Activated CD4-positive, alpha-beta T cell treated with anti-CD3 and anti-CD28 coated beads for 36 hours (primary cell): Measurements from ENCODE around the gene GRB10. TPM values are rescaled to one million over a fixed set of nuclear protein-coding genes. Genes with fewer than 3 reads are reported as not detected.

Experiments used
- ATAC-seq: fragments of 200-7000 bp; cut with Tn5 transposase; one replicate; pipeline ENCODE4 v1.10.0; 2021; ENCODE audit warnings: mild to moderate bottlenecking, moderate library complexity
- CTCF ChIA-PET: fragments of 350-600 bp; sonication (Branson Sonifier 250); formaldehyde crosslinking; loops from one replicate; lab custom pipeline; 2021; ENCODE audit warnings: antibody characterized with exemption; lab: Charles Lee
- POLR2A ChIA-PET: fragments of 350-600 bp; sonication (Branson Sonifier 250); formaldehyde crosslinking; loops from one replicate; lab custom pipeline; 2021; ENCODE audit warnings: antibody characterized with exemption, inconsistent platforms; lab: Charles Lee
- DNase-seq: peaks from one replicate; pipeline ENCODE4 v3.0.0-alpha.2; 2020
- H3K27ac Mint-ChIP-seq: one replicate; pipeline ENCODE4 v1.8.0; 2021; ENCODE audit warnings: mixed read lengths
- H3K27me3 Mint-ChIP-seq: one replicate; pipeline ENCODE4 v1.8.0; 2021; ENCODE audit warnings: mixed read lengths
- H3K36me3 Mint-ChIP-seq: one replicate; pipeline ENCODE4 v1.8.0; 2021; ENCODE audit warnings: low read depth, mixed read lengths
- H3K4me1 Mint-ChIP-seq: one replicate; pipeline ENCODE4 v1.8.0; 2021; ENCODE audit warnings: mixed read lengths
- H3K4me3 Mint-ChIP-seq: one replicate; pipeline ENCODE4 v1.8.0; 2021; ENCODE audit warnings: mild to moderate bottlenecking, moderate library complexity, mixed read lengths
- H3K9me3 Mint-ChIP-seq: one replicate; pipeline ENCODE4 v1.8.0; 2021; ENCODE audit warnings: low read depth, mixed read lengths
- intact Hi-C, 2 experiments: fragments of 100-400 bp; cut with DNase I in 1 of 2; cut with micrococcal nuclease in 1 of 2; formaldehyde crosslinking; loops; one replicate each; pipeline versions ENCODE4 v1.14.2 to v1.15.1; 2022 to 2024; cut with DNase I, micrococcal nuclease
- total RNA-seq, 2 experiments: library from RNA; stranded (reverse); gene quantifications; one replicate each; pipeline ENCODE4 v1.2.3, GENCODE V29; 2021

Gene GRB10
- total RNA-seq, 2 experiments from 2014 or later = 9.5 to 11.9 TPM

- POLR2A ChIA-PET = no interaction called here
- no peak for DNase-seq
- no peak for ATAC-seq
- no peaks in the 10 kb centered on the region for H3K27me3 Mint-ChIP-seq
- no peak overlapping the region for H3K27ac Mint-ChIP-seq
- no peak overlapping the region for H3K4me3 Mint-ChIP-seq
- no peaks in the 10 kb centered on the region for H3K36me3 Mint-ChIP-seq
- no peaks in the 10 kb centered on the region for H3K9me3 Mint-ChIP-seq
- intact Hi-C loops = no loop called here
- peaks cover 4% of the 10 kb centered on the region for H3K4me1 Mint-ChIP-seq
- CTCF ChIA-PET = interaction anchor here (0.7 to 0.9 kb wide), 5 partner anchors 24 to 429 kb away, joined by 3 to 6 read pairs (median 3); no protein-coding TSS in a partner anchor
Measured at GRCh38 chr7:50712252-50713122, 70.2 kb downstream of the GRB10 start.

GRCh38 chr7:50711271-50712175 lies 71.2 kb downstream of the GRB10 start:
- Mint-ChIP-seq H3K27ac (no peak overlapping the region), H3K4me1 (peaks cover 4% of the 10 kb centered on the region), H3K9me3 (no peaks in the 10 kb centered on the region), H3K36me3 (no peaks in the 10 kb centered on the region), H3K4me3 (no peak overlapping the region), H3K27me3 (no peaks in the 10 kb centered on the region)
- CTCF ChIA-PET = interaction anchor here (0.7 kb wide), 1 partner anchor 150 kb away, joined by 3 read pairs; no protein-coding TSS in a partner anchor
- no peak for ATAC-seq
- POLR2A ChIA-PET = no interaction called here
- intact Hi-C loops = no loop called here
- DNase-seq = no peak

GRCh38 chr7:50710441-50711154 lies 72.1 kb downstream of the GRB10 start:
- Mint-ChIP-seq H3K4me3 (no peak overlapping the region), H3K4me1 (peaks cover 4% of the 10 kb centered on the region), H3K9me3 (no peaks in the 10 kb centered on the region), H3K27ac (no peak overlapping the region), H3K36me3 (no peaks in the 10 kb centered on the region), H3K27me3 (no peaks in the 10 kb centered on the region)
- no peak for ATAC-seq
- DNase-seq = no peak
- intact Hi-C loops = no loop called here
- POLR2A ChIA-PET = no interaction called here
- CTCF ChIA-PET = no interaction called here

- DNase-seq (no peak), ATAC-seq (no peak)
- Mint-ChIP-seq H3K9me3 (no peaks in the 10 kb centered on the region), H3K27me3 (no peaks in the 10 kb centered on the region), H3K27ac (no peak overlapping the region), H3K36me3 (no peaks in the 10 kb centered on the region), H3K4me1 (peaks cover 4% of the 10 kb centered on the region), H3K4me3 (no peak overlapping the region)
- ChIA-PET POLR2A (no interaction called here), CTCF (no interaction called here)
- intact Hi-C loops = loop anchor here in 1 of 2 experiments (10.0 kb wide), 1 partner anchor 356 kb away; no protein-coding TSS in a partner anchor
Measured at GRCh38 chr7:50709151-50709550, 73.5 kb downstream of the GRB10 start.

- Mint-ChIP-seq H3K27ac (no peak overlapping the region), H3K4me1 (no peaks in the 10 kb centered on the region), H3K9me3 (no peaks in the 10 kb centered on the region), H3K4me3 (no peak overlapping the region), H3K27me3 (no peaks in the 10 kb centered on the region), H3K36me3 (no peaks in the 10 kb centered on the region)
- ATAC-seq = no peak
- CTCF ChIA-PET = no interaction called here
- no peak for DNase-seq
- intact Hi-C loops = loop anchor here in 1 of 2 experiments (10.0 kb wide), 1 partner anchor 357 kb away; no protein-coding TSS in a partner anchor
- POLR2A ChIA-PET = no interaction called here
Measured at GRCh38 chr7:50707236-50708006, 75.3 kb downstream of the GRB10 start.

- intact Hi-C loops = loop anchor here in 1 of 2 experiments (10.0 kb wide), 1 partner anchor 358 kb away; no protein-coding TSS in a partner anchor
- Mint-ChIP-seq H3K4me1 (no peaks in the 10 kb centered on the region), H3K9me3 (no peaks in the 10 kb centered on the region), H3K27ac (no peak overlapping the region), H3K4me3 (no peak overlapping the region), H3K27me3 (no peaks in the 10 kb centered on the region), H3K36me3 (no peaks in the 10 kb centered on the region)
- DNase-seq (no peak), ATAC-seq (no peak)
- POLR2A ChIA-PET = no interaction called here
- CTCF ChIA-PET = no interaction called here
Measured at GRCh38 chr7:50706469-50706937, 76.2 kb downstream of the GRB10 start.

- intact Hi-C loops = loop anchor here in 1 of 2 experiments (10.0 kb wide), 1 partner anchor 360 kb away; no protein-coding TSS in a partner anchor
- no peak for DNase-seq
- no peaks in the 10 kb centered on the region for H3K27me3 Mint-ChIP-seq
- no peak overlapping the region for H3K4me3 Mint-ChIP-seq
- ChIA-PET CTCF (interaction anchor here (1.2 to 2.2 kb wide), 2 partner anchors 72 to 237 kb away, joined by 3 to 5 read pairs; no protein-coding TSS in a partner anchor), POLR2A (no interaction called here)
- no peak for ATAC-seq
- H3K9me3 Mint-ChIP-seq = no peaks in the 10 kb centered on the region
- no peak overlapping the region for H3K27ac Mint-ChIP-seq
- H3K4me1 Mint-ChIP-seq = peaks cover 8% of the 10 kb centered on the region
- no peaks in the 10 kb centered on the region for H3K36me3 Mint-ChIP-seq
Measured at GRCh38 chr7:50704844-50705243, 77.9 kb downstream of the GRB10 start.

- CTCF ChIA-PET = interaction anchor here (0.8 to 2.2 kb wide), 2 partner anchors 70 to 458 kb away, joined by 3 to 5 read pairs; no protein-coding TSS in a partner anchor
- Mint-ChIP-seq H3K36me3 (no peaks in the 10 kb centered on the region), H3K4me1 (peaks cover 8% of the 10 kb centered on the region), H3K9me3 (no peaks in the 10 kb centered on the region), H3K27ac (no peak overlapping the region), H3K4me3 (no peak overlapping the region), H3K27me3 (no peaks in the 10 kb centered on the region)
- ATAC-seq (no peak), DNase-seq (no peak)
- POLR2A ChIA-PET = no interaction called here
- intact Hi-C loops = loop anchor here in 1 of 2 experiments (10.0 kb wide), 1 partner anchor 361 kb away; no protein-coding TSS in a partner anchor
Measured at GRCh38 chr7:50703654-50704053, 79.0 kb downstream of the GRB10 start.

- peaks cover 13% of the 10 kb centered on the region for H3K4me1 Mint-ChIP-seq
- H3K4me3 Mint-ChIP-seq = no peak overlapping the region
- H3K27me3 Mint-ChIP-seq = no peaks in the 10 kb centered on the region
- CTCF ChIA-PET = interaction anchor here (1.3 kb wide), 1 partner anchor 442 kb away, joined by 3 read pairs; no protein-coding TSS in a partner anchor
- H3K27ac Mint-ChIP-seq = no peak overlapping the region
- H3K9me3 Mint-ChIP-seq = no peaks in the 10 kb centered on the region
- POLR2A ChIA-PET = no interaction called here
- no peak for DNase-seq
- H3K36me3 Mint-ChIP-seq = no peaks in the 10 kb centered on the region
- intact Hi-C loops = loop anchor here (5.0 to 10.0 kb wide), 3 partner anchors 368 to 463 kb away; no protein-coding TSS in a partner anchor
- no peak for ATAC-seq
Measured at GRCh38 chr7:50699143-50699542, 83.6 kb downstream of the GRB10 start.

GRCh38 chr7:50697748-50698147 lies 84.9 kb downstream of the GRB10 start:
- H3K27ac Mint-ChIP-seq = no peak overlapping the region
- CTCF ChIA-PET = interaction anchor here (0.6 to 1.0 kb wide), 6 partner anchors 17 to 463 kb away, joined by 3 to 5 read pairs (median 4); no protein-coding TSS in a partner anchor
- intact Hi-C loops = loop anchor here (5.0 to 10.0 kb wide), 3 partner anchors 370 to 465 kb away; no protein-coding TSS in a partner anchor
- no peak for ATAC-seq
- H3K9me3 Mint-ChIP-seq = no peaks in the 10 kb centered on the region
- POLR2A ChIA-PET = no interaction called here
- no peak for DNase-seq
- peaks cover 3% of the 10 kb centered on the region for H3K27me3 Mint-ChIP-seq
- no peak overlapping the region for H3K4me3 Mint-ChIP-seq
- H3K36me3 Mint-ChIP-seq = no peaks in the 10 kb centered on the region
- H3K4me1 Mint-ChIP-seq = peaks cover 13% of the 10 kb centered on the region
